Measurements from ENCODE around the gene MYH15.
"Not testable (repeated sequence)": the region's sequence is repeated elsewhere in the genome, so short reads cannot be mapped to it uniquely, and the experiment has no call there.

Gene MYH15

GRCh38 chr3:108380128-108380795, 130.1 kb downstream of the MYH15 start:
- no peak for FAIRE-seq

GRCh38 chr3:108378952-108379342, 131.4 kb downstream of the MYH15 start:
- FAIRE-seq: not testable (repeated sequence)

- no peak for FAIRE-seq
Measured at GRCh38 chr3:108378153-108378951, 132.0 kb downstream of the MYH15 start.

DNA sequence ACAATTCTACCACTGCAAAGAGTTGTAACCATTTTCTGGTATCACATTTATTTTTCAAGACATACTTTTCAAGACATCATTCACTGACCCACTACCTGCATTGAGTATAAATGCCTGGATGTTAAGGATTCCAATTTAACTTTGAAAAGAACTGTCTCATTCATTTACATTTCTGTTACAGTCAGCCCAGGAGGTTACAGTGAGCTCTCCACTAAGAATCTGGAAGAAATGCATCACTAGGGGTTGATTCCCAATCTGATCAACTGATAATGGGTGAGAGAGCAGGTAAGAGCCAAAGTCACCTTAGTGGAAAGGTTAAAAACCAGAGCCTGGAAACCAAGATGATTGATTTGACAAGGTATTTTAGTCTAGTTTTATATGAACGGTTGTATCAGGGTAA, 133.0 kb downstream of the MYH15 start:
- no peak for FAIRE-seq

DNA sequence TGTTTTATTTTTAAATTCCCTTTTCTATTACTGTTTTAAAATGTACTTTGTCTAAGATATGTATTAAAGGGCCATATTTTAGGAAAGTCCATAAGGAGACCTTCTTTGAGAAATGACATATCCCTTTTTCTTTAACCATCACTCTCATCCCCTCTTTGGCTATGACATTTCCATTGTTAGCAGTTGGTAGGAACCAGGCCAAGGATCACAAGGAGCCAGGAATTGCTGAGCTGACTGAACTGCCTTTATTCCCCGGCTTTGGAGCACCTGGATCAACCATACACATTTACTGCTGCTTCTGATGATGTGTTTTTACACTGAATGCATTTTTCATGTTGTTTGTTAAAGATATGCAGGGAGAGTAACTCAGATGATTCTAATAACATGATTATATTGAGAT, 134.4 kb downstream of the MYH15 start:
- FAIRE-seq: no peak

DNA sequence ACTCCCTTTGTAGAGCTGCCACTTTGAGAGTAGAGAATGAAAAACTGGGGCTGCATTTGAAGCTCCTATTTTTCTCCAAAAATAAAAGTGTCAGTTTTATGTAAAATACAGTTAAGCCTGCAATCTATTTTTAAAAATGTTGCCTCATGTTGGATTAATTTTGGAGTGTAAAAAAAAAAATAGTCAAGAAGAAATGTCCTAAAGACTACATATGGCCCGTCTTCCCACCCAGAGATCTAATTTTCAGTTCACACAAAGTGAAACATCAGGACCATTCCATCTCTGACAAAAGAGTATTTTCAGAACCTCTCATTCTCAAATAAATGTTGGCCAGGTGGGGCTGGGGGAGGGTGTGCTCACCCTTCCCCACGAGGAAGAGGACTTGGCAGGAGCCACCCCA, 151.4 kb downstream of the MYH15 start:
- no peak for FAIRE-seq

GRCh38 chr3:108357042-108357441, 153.4 kb downstream of the MYH15 start:
- no peak for FAIRE-seq

DNA sequence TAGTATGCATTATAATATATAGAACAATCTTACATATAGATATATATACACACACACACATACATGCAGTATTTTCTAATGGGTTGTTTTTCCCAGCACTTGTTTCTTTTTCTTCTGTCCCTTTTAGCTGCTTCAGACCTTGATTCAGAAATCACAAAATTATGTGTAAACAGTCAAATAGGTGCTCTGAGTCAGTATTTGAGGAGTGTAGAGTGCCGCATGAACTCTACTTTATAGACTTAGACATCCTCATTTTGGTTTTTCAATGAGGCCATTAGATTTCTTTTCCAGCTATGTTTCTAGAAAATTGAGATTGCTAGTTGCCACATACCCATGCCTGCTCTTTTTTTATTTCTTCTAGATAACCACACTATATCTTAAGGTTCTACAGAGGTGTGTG, 155.8 kb downstream of the MYH15 start:
- FAIRE-seq: no peak

DNA sequence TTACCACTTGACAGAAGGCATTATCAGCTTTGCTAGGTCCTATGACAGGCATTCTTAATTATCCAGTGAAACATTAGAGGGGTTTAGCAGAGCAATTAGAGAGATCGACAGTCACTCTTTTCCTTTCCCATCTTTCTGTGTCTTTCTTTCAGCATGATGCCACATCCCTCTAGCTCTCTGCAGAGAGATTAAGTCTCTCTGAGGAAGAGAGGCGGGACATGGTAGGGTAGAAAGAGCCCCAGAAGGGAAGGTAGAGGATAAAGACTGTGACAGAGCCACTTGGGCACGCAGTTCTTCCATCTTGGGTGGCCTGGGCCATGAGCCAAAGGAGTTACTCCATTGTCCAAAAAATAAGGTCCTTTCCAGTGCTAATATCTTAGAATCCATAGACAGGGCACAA, 158.2 kb downstream of the MYH15 start:
- FAIRE-seq: no peak

DNA sequence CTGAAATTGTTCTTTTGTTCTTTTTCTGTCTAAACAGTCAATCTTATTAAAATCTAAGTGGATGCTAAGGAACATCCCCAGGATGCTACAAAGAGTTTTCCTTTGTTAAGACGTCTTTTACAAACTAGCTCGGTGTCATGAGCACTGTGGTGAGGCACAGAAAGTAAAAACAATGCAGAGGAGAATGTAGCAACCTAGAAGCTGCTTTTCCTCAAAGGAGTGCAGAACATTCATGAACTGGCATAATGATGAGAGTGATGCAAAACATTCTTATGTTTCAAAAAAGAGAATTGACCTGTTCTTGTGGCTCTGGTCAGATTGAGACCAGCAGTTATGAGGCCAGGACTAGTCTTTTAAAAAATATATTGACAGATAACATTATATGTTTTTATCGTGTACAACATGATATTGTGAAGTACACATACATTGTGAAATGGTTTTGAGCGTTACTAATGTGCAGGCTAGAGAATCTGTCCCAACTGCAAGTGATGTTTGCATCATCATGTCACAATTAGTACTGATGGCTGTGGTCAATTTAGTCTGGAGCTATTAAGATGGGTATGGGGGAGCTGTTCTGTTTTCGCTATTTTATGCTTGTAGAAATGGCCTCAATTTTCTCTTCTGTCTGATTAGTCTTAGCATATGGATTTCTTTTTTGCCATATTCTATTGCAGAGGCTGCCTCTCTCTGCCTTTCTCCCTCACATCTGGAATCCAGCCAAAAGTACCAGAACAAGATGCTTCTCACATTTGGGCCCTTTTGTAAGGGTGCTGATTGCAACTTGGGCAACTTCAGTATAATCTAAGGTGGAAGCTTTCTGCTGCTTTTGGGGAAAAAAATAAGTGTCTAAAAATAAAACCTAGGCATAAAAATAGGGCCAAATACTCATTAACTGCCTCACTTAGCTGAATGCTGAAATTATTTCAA, 163.8 kb downstream of the MYH15 start:
- FAIRE-seq: no peak

- no peak for FAIRE-seq
Measured at GRCh38 chr3:108345492-108346205, 164.7 kb downstream of the MYH15 start.

DNA sequence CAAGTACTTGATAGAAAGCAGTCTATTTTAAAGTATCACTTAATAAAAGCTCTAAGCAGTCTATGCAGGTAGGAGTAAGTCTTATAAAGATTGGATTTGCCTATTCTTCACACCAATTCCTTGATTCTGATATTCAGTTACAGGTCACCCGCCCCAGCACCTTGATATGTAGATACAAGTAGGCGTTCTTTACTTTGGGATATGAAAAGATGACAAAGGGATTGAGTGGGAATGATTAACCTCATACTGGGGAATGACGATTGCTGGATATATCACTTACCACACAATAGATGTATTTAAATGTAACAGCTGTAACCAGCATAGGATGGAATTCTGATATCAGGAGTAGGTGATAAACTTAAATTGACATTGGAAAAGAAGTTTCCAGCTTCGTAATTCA, 166.9 kb downstream of the MYH15 start:
- FAIRE-seq: no peak

DNA sequence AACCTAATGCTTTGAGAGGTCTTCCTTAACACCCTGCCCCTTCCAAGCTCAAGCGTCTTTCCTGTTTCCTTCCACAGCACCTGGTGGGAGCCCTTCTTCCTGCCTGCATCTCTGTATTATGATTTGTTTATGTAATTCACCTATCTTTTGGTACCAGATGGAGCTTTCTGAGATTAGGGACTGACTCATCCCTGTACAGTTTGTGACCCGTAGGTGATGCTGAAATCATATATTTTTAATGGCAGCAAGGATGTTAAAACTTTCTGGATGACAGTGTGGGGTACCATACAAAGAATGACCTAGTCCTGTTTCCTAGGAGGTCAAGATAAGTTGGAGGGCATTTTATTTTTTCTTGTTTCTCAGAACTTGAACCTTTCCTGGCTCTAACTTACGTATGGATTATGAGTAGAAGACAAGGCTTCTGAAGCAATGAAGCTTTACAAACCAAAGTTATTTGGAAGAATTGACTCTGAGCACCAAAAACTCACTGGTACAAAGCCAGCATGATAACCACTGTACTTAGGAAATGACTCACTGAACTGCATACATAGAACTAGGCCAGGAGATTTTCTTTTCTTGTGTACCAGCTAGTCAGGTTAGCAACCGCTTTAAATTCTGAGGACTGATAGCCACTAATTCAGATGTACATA, 167.4 kb downstream of the MYH15 start:
- FAIRE-seq: no peak

DNA sequence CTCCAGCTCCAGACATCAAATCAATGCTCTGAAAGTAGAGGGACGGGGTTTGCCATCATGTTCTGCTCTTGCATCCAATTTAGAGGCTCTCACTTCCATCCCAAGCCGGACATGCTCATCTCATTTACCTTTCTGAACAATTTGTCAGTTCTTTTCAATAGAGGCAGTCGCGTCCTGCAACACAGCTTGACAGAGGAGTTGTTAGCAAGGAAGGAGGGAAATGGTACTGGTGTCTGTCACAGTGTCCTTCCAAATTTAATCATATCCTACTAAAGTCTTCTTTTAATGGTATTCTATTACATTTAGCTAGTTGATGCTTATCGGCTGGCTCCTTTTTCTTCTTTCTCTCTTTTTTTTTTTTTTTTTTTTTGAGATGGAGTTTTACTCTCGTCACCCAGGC, 168.5 kb downstream of the MYH15 start:
- FAIRE-seq: no peak

- FAIRE-seq: no peak
Measured at GRCh38 chr3:108338901-108339545, 171.4 kb downstream of the MYH15 start.

- no peak for FAIRE-seq
Measured at GRCh38 chr3:108334701-108335100, 175.7 kb downstream of the MYH15 start.

- no peak for FAIRE-seq
Measured at GRCh38 chr3:108333961-108334360, 176.4 kb downstream of the MYH15 start.

DNA sequence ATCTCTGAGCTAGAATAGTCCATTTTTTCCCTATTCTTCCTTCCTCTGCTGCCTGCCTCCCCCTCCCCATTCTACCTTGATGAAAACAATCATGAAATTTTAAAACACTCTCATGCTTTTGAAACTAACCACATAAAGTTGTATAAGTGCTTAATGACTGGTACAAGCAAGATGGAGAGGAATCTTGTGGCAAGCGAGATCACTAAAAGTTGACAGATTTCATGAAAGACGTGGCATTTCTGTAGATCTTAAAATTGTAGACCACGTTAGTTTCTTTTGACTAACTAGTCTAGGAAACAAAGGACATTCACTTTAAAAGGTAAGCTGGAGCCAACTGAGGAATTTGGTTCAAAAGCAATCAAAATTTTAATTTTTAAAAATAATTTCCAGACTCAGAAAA, 178.6 kb downstream of the MYH15 start:
- FAIRE-seq: no peak
